Skin epidermis (tissue), 12 donors: Measurements from ENCODE around the gene CLDN19.
A peak's percentile ranks its signal among the peaks of the same experiment; 100 is the strongest.
"Not testable (repeated sequence)": the region's sequence is repeated elsewhere in the genome, so short reads cannot be mapped to it uniquely, and the experiment has no call there.

Experiments
- H3K27ac ChIP-seq, 21 experiments: fragments of 200-600 bp; sonication (generic) in 11 of 21; one replicate each; pipeline ENCODE4 v1.5.0; 2020; ENCODE audit warnings: mild to moderate bottlenecking in 3 of 21, inconsistent platforms in 2 of 21, moderate library complexity in 2 of 21
- H3K4me3 ChIP-seq, 7 experiments: fragments of 200-600 bp; sonication (generic) in 2 of 7; one replicate each; pipeline ENCODE4 v1.5.0; 2020; ENCODE audit warnings: inconsistent platforms in 2 of 7, mild to moderate bottlenecking in 2 of 7, moderate library complexity in 1 of 7

The CLDN19 gene

DNA sequence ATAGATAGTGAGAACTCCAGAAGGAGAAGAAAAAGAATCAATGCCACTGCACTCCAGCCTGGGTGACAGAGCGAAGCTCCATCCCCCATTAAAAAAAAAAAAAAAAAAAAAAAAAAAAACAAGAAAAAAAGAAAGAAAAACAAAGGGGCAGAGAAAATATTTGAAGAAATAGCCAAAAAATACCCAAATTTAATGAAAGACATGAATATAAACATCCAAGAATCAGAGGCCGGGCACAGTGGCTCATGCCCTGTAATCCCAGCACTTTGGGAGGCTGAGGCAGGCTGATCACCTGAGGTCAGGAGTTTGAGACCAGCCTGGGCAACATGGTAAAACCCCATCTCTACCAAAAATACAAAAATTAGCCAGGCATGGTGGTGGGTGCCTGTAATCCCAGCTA lies 17.6 kb downstream of the CLDN19 start:
- H3K27ac ChIP-seq, H3K4me3 ChIP-seq: not testable (repeated sequence)

DNA sequence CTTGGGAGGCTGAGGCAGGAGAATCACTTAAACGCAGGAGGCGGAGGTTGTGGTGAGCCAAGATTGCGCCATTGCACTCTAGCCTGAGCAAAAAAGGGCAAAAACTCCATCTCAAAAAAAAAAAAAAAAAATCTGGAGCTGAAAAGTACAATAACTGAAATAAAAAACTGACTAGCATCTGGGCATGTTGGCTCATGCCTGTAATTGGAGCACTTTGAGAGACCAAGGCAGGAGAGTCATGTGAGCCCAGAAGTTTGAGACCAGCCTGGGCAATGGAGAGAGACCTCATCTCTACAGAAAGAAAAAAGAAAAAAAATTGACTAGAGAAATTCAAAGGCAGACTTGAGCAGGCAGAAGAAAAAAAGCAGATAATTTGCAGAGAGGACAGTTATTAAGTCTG lies 18.1 kb downstream of the CLDN19 start:
- H3K4me3 ChIP-seq: no peak overlapping the region
- no peak overlapping the region for H3K27ac ChIP-seq

DNA sequence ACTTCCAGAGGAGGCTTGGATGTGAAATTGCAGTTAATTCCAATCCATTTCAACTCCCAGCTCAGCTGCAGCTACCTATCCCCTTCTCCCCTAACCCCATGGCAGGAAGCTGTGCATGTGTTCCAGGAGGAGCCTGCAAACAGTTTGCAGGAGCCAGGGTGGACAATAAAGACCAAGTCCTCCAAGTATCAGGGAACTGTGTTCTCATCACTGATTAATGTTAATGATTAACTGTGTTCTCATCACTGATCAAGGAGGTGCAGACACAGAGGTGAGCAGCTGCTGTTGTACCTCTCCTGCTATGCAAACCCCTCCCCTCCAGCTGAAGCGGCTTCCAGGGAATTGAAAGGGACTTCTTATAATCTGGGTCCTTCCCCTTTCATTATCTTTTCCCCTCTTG lies 19.2 kb downstream of the CLDN19 start:
- H3K4me3 ChIP-seq: no peak overlapping the region
- no peak overlapping the region for H3K27ac ChIP-seq

DNA sequence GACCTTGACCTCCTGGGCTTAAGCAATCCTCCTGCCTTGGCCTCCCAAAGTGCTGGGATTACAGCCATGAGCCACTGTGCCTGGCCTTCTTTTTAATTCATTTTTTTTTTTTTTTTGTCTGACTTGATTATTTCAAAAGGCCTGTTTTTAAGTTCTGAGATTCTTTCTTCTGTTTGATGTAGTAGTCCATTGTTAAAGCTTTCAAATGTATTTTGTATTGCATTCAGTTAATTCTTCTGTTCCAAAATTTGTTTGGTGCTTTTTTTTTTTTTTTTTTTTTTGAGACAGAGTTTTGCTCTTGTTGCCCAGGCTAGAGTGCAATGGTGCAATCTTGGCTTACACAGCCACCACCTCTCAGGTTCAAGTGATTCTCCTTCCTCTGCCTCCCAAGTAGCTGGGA lies 25.6 kb downstream of the CLDN19 start:
- H3K27ac ChIP-seq, H3K4me3 ChIP-seq: not testable (repeated sequence)

DNA sequence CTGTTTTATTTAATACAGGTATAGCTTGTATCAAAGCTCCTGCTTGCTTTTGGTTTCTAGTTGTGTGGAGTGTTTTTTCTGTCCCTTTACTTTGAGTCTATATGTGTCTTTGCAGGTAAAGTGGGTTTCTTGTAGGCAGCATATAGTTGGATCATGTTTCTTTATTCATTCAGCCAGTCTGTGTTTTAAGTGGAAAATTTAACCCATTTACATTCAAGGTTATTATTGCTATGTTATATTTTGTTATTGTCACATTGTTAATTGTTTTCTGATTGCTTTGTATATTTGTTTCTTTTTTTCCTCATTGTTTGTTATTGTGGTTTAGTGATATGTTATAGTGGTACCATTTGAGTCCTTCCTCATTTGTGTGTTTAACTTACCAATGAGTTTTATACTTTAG lies 26.7 kb downstream of the CLDN19 start:
- H3K27ac ChIP-seq: no peak overlapping the region
- no peak overlapping the region for H3K4me3 ChIP-seq

DNA sequence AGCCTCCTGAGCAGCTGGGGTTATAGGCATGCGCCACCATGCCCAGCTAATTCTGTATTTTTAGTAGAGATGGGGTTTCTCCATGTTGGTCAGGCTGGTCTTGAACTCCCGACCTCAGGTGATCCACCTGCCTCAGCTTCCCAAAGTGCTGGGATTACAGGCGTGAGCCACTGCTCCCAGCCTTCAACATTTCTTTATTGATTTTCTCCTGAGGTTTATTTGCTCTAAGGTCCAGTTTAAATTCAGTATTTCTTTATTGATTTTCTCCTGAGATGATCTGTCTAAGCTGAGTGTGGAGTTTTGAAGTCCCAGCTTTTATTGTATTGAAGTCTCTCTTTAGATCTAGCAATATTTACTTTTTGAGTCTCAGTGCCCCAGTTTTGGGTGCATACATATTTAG lies 27.2 kb downstream of the CLDN19 start:
- not testable (repeated sequence) for H3K4me3 ChIP-seq, H3K27ac ChIP-seq

DNA sequence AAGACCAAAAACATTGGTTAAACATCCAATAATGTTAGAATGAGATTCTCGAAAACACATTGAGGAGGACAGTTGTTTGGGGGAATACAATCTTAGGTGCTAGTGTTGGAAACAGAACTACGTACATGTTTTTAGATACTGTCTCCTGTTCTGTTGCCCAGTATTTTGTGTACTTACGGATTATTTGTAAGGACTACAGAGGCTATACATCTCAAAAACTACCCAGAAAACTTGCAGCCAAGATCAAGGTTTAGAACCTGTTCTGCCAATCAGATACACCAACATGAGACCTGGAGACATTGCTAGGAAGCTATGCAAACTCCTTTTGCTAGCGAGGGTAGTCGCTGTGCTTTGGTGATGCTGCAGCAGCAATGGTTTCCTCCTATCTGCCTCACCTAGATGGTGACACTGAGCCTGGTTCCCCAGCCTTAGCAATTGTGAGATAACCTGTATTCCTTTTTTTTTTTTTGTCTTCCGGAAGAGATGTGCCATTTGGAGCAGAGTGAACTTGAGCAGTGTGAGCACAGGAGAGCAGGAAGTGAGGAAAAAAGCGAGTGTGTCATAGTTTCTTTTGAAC lies 36.1 kb downstream of the CLDN19 start:
- H3K4me3 ChIP-seq: no peak overlapping the region
- H3K27ac ChIP-seq: no peak overlapping the region

DNA sequence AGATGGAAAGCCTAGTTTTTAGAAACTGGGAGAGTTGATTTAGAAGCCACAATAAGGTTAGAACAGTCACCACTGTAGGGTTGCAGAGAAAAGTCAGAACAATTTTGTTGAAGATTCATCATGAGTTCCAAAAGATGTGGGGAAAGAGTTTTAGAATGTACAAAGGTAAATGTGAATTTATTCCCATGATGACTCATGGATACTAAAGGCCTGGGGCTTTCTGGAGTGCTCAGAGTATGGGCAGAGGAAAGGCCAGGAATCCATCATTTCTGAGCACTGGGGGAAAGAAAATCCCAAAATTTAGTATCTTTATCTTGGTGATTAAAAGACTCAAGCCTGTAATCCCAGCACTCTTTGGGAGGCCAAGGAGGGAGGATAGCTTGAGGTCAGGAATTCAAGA lies 40.0 kb downstream of the CLDN19 start:
- H3K4me3 ChIP-seq: no peak overlapping the region
- H3K27ac ChIP-seq: no peak overlapping the region

DNA sequence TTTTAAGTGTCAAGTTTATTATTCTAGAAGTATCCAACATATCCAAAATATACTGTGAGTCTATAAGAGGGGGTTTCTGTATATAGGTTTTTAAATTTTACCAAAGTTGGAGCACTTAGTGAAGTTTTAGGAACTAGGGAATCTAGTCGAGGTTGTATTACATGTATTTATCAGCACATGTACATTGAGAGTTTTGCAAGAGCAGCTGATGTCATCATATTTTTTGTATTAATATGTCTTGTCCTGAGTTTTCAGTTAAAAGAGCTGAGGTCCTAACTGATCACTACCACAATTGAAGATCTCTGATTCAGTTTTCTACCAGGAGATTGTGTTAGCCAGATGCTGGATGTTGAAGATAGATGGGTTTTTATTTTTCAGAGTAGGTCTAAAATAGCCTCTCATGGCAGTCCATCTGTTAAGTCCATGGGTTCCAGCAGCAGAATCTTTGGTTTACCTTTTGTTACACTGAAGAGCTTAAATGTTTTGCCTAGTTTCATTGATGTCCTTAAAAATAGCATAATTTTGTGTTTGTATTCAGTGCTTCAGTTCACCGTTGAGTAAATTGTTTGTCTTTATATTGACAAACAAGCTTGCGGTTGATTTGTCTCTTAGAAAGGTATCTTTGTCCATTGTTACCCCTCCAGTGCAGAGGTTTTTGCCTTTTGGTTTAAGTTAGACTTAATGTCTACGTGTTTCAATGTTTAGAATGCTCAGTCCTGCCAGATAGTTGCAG lies 41.8 kb downstream of the CLDN19 start:
- no peak overlapping the region for H3K27ac ChIP-seq
- H3K4me3 ChIP-seq: no peak overlapping the region

DNA sequence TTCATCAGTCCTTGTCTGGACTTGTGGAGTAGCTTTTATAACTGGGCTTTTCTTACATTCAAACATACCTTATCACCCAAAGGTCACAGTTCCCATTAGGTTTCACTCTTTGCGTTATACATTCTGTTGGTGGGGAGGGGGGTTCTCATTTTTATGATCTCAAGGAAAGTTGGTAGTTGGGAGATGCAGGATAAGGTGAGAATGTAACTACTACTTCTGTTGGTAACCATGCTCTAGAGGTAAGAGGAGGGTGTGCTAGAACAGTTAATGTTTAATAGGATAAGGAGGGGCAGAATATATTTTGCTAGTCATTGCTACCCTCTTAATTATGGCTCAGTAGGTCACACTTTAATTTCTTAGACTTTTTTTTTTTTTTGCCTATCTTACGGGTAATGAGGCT lies 47.1 kb downstream of the CLDN19 start:
- no peak overlapping the region for H3K27ac ChIP-seq

DNA sequence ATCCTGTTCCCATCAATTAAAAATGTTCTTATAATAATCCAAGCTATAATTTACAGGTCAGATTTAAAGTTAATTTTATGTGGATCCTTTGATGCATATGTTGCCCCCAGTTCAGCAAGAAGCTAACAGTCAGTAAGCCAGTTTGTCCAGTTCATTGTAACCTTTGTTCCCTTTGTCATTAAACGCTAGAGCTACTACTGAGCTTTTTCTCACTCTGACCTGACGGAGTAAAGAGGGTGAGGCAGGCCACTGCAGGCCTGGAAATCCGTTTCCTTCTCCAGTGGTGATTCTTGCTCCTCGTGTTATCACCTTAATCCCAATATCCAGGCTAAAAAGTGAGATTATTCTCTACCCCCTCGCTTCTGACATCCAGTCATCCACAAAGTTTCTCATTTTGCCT lies 47.6 kb downstream of the CLDN19 start:
- no peak overlapping the region for H3K4me3 ChIP-seq
- H3K27ac ChIP-seq: no peak overlapping the region

More for the DNA sequence above, 47.1 kb downstream of the CLDN19 start:
- H3K4me3 ChIP-seq: no peak overlapping the region

DNA sequence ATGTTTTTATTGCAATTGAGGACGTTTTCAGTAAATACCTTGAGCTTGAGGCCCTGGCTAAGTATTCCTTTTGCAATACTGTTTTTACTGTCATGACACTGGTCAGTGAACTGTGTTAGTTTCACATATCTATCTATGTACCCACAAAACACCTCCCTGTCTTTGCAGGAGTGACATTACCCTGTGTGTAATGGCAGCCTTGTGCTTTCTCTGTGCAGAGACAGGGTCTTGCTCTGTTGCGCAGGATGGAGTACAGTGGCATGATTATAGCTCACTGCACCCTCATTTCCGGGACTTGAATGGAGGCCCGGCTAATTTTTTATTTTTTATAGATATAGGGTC lies 48.9 kb downstream of the CLDN19 start:
- Histone ChIP-seq H3K4me3 (no peak overlapping the region), H3K27ac (no peak overlapping the region)

DNA sequence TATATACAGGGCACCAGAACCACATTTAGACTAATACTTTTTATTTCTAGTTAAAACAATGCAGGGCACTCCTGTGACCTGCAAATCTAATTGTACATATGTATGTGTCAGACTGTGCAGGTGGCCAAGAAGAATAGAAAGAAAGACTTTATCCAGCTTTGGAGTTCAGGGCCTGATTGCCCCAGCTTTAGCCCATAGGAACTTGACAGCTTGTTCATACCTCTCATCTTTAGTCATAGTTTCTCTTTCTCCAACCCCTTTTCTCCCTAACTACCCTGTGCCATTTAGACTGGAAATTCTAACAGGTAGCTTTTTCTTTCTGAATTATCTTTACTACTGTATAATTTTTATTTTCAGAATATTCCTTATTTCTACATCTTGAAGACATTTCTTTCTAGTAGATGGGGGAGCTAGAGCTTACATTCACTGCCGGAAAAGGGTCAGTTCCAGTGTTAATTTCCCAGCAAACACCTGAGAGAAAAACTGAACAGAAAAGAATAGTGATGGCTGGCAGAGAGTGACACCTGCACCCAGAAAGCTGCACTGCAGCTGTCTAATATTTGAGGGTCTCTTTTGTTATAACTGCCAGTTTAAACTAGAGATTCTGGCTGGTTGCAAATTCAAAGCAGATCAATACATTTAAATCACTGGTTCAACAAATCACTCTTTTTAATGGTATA lies 49.4 kb downstream of the CLDN19 start:
- no peak overlapping the region for H3K27ac ChIP-seq
- no peak overlapping the region for H3K4me3 ChIP-seq

DNA sequence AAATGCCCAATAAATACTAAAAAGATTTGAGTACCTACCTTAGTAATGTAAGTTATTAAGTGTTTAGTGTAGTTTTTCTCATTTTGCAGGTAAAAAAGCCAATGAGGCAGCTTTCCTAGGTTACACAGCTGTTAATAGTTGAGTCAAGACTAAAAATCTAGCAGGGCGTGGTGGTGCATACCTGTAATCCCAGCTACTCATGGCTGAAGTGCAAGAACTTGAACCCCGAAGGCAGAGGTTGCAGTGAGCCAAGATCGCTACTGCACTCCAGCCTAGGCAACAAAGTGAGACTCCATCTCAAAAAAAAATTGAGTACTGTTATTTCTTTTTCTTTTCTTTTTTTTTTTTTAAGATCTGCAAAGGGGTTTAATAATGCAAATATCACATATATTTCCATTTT lies 50.1 kb downstream of the CLDN19 start:
- no peak overlapping the region for H3K27ac ChIP-seq
- no peak overlapping the region for H3K4me3 ChIP-seq

DNA sequence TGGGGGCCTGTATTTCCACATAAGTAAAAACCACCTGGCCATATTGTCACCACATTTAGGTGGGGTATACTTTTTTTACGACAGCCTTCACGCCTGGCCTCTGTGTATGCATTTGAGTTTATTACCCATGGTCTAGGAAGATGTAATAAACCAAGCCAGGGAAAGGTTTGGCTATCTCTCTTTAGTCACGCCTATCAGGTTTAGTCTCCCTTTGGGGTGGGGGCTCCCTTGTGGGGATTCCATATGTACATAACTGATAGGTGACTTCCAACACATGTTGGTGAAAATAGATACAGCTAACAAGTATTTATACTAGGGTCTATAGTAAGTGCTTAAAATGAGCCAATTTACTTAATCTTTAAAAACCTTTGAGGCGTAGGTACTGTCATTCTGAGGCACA lies 53.6 kb downstream of the CLDN19 start:
- Histone ChIP-seq H3K27ac (no peak overlapping the region), H3K4me3 (no peak overlapping the region)

DNA sequence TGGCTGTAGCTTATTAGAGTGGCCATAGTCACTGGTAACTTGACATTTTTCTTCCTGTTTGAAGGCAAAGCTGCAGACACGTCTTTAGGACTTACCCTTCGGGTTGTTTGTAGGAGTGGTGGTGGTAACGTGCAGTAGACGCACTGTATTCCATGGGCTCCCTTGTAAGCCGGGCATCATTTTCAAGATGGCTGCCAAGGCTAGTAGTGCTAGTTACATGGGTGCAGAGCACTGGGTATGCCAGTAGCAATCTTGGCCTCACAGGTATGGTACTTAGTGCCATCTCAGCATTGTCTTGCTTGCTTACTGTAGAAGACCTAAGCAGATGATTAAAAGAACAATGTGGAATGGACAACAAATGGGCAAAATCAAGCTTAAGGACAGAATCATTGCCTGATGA lies 55.9 kb downstream of the CLDN19 start:
- H3K4me3 ChIP-seq: peak overlapping the region; percentile 64 to 98 (median 90)
- H3K27ac ChIP-seq: peak overlapping the region in 2 of 21 experiments; percentile 96 to 97
